ENCODE data around the gene CACNA2D4. TPM values are rescaled to one million over a fixed set of nuclear protein-coding genes. Genes with fewer than 3 reads are reported as not detected.
A peak's percentile ranks its signal among the peaks of the same experiment; 100 is the strongest.

Gene CACNA2D4
- total and polyA plus RNA-seq, 4 donors, result 1.5 to 12.6 (median 7.3) TPM

DNA sequence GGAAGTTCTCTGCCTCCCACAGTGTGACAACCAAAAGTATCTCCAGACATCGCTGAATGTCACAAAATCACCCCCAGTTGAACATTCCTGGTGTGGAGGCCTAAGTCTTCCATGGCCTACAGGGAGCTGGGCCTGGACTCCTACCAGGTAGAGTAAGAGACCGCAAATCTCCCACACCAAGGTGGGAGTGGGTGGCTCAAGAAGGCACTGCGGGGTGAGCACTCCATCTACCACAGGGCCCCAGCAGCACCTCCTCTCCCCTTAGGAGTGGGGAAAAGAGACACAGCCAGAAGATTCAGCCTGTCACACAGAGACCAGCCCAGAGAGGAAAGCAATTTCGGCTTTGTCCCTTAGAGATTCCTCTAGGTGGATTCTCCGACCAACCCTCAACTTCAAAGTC lies 72.6 kb downstream of the CACNA2D4 start:
- WGBS, 2 donors, result 95 to 97% methylated on average over 5 of the region's 5 CpGs
- no peak for ATAC-seq (ENCODE audit: insufficient read depth, low FRiP score)
- TF ChIP-seq, protein P1, sequence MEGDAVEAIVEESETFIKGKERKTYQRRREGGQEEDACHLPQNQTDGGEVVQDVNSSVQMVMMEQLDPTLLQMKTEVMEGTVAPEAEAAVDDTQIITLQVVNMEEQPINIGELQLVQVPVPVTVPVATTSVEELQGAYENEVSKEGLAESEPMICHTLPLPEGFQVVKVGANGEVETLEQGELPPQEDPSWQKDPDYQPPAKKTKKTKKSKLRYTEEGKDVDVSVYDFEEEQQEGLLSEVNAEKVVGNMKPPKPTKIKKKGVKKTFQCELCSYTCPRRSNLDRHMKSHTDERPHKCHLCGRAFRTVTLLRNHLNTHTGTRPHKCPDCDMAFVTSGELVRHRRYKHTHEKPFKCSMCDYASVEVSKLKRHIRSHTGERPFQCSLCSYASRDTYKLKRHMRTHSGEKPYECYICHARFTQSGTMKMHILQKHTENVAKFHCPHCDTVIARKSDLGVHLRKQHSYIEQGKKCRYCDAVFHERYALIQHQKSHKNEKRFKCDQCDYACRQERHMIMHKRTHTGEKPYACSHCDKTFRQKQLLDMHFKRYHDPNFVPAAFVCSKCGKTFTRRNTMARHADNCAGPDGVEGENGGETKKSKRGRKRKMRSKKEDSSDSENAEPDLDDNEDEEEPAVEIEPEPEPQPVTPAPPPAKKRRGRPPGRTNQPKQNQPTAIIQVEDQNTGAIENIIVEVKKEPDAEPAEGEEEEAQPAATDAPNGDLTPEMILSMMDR (IDR thresholded peaks at IDR 0.05; ENCODE audit: control extremely low read depth, extremely low read depth), result no peak

DNA sequence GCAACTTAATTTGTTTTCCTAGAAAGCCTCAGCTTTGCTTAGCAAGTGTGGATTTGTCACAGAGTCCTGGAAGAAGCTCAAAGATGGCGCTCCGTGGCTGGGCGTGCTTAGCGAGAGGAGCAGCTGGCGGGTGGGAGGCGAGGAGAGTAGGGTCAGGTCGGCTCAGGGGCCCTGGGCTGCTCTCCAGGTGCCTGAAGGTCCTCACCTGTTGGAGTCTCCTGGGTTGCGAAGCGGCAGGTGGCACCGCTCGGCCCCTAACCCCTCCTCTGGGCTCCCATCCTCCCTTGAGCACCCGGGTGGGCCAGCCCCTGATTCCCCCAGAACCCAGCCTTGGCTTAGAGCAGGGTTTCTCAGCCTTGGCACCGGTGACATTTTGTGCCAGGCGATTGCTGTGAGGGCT lies 73.0 kb downstream of the CACNA2D4 start:
- H3K27ac ChIP-seq (ENCODE audit: low read depth in 1 of 2, low read length in 1 of 2), result no peak overlapping the region
- 85 to 90% methylated on average over 14 of the region's 14 CpGs for WGBS, 2 donors
- DNase-seq, result peak in 1 of 3 donors; percentile 7

More for the DNA sequence above, 72.6 kb downstream of the CACNA2D4 start:
- Histone ChIP-seq H3K9ac (ENCODE audit: insufficient read depth in 1 of 2, low read length in 2 of 2) (no peak overlapping the region), H3K27ac (ENCODE audit: low read depth in 1 of 2, low read length in 1 of 2) (no peak overlapping the region), H3K9me3 (ENCODE audit: control insufficient read depth in 4 of 4, insufficient read depth in 3 of 4, low read length in 3 of 4) (peaks cover 0 to 2% (median 0%) of the 10 kb centered on the region in 4 donors), H3K4me3 (no peak overlapping the region), H3K36me3 (ENCODE audit: control insufficient read depth in 4 of 4, insufficient read depth in 4 of 4, low read length in 4 of 4) (no peaks in the 10 kb centered on the region), H3K4me1 (ENCODE audit: control insufficient read depth in 5 of 5, insufficient read depth in 5 of 5, low read length in 5 of 5) (no peaks in the 10 kb centered on the region), H3K27me3 (ENCODE audit: control insufficient read depth in 3 of 3, insufficient read depth in 3 of 3, low read length in 2 of 3) (peaks cover 0 to 12% (median under 1%) of the 10 kb centered on the region in 3 donors)
- no peak for DNase-seq

DNA sequence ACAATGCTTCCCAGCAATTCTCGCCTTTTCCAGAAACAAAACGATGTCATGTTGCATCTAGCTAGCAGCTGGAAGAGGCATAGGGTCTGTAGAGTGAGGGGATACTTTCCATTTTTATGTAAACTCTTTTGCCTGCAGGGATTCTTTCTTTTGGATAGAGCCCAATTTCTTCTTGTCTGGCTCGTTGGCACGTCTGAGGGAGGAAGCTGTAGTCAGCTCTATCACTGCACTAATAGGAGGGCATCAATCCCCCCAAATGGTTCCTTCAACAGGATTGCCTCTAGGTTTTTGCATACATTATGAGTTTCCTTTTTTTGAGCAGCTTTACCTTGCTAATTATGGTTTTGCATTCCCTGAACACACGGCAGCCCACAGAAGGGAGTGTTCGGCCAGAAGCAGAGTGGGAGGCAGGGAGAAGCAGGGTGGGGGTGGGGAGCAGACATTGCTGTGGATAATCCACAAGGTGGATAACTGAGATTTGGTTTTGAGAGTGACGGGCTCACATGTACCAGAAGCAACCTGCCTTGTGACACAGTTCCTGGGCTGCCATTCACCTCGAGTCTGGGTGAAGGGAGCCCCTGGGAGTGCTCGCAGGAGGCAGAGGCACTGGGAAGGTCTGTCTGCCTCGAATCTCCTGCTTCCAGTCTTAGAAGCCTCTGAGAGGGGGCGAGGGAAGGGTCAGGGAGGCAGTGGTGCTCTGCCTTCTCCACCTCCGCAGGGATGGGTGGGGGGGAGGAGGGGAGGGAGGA lies 73.6 kb downstream of the CACNA2D4 start:
- TF ChIP-seq, protein P1 (IDR thresholded peaks at IDR 0.05; ENCODE audit: control extremely low read depth, extremely low read depth), result no peak
- Histone ChIP-seq H3K27ac (ENCODE audit: low read depth in 1 of 2, low read length in 1 of 2) (no peak overlapping the region), H3K36me3 (ENCODE audit: control insufficient read depth in 4 of 4, insufficient read depth in 4 of 4, low read length in 4 of 4) (no peaks in the 10 kb centered on the region), H3K9me3 (ENCODE audit: control insufficient read depth in 4 of 4, insufficient read depth in 3 of 4, low read length in 3 of 4) (peaks cover 0 to 2% (median 0%) of the 10 kb centered on the region in 4 donors), H3K9ac (ENCODE audit: insufficient read depth in 1 of 2, low read length in 2 of 2) (no peak overlapping the region), H3K27me3 (ENCODE audit: control insufficient read depth in 3 of 3, insufficient read depth in 3 of 3, low read length in 2 of 3) (peaks cover 0 to 12% (median 2%) of the 10 kb centered on the region in 3 donors), H3K4me1 (ENCODE audit: control insufficient read depth in 5 of 5, insufficient read depth in 5 of 5, low read length in 5 of 5) (no peaks in the 10 kb centered on the region), H3K4me3 (no peak overlapping the region)
- 50 to 59% methylated on average over 12 of the region's 12 CpGs for WGBS, 2 donors
- no peak for ATAC-seq (ENCODE audit: insufficient read depth, low FRiP score)
- DNase-seq, result peak in 1 of 3 donors; percentile 4

More for the DNA sequence above, 73.0 kb downstream of the CACNA2D4 start:
- no peaks in the 10 kb centered on the region for H3K36me3 ChIP-seq (ENCODE audit: control insufficient read depth in 4 of 4, insufficient read depth in 4 of 4, low read length in 4 of 4)
- H3K4me1 ChIP-seq (ENCODE audit: control insufficient read depth in 5 of 5, insufficient read depth in 5 of 5, low read length in 5 of 5), result no peaks in the 10 kb centered on the region
- ATAC-seq (ENCODE audit: insufficient read depth, low FRiP score), result no peak
- H3K9me3 ChIP-seq (ENCODE audit: control insufficient read depth in 4 of 4, insufficient read depth in 3 of 4, low read length in 3 of 4), result peaks cover 0 to 2% (median 0%) of the 10 kb centered on the region in 4 donors
- no peak overlapping the region for H3K4me3 ChIP-seq
- peaks cover 0 to 12% (median 2%) of the 10 kb centered on the region in 3 donors for H3K27me3 ChIP-seq (ENCODE audit: control insufficient read depth in 3 of 3, insufficient read depth in 3 of 3, low read length in 2 of 3)
- TF ChIP-seq, protein P1 (IDR thresholded peaks at IDR 0.05; ENCODE audit: control extremely low read depth, extremely low read depth), result no peak
- H3K9ac ChIP-seq (ENCODE audit: insufficient read depth in 1 of 2, low read length in 2 of 2), result no peak overlapping the region
